ENCODE data around the gene MEIS2.

- TF ChIP-seq MYC (IDR thresholded peaks at IDR 0.05; ENCODE audit: low read depth, low read length) (no peak), CTCF (IDR thresholded peaks at IDR 0.05; ENCODE audit: extremely low read depth in 1 of 2, insufficient read depth in 1 of 2, low read depth in 1 of 2, low read length in 2 of 2) (no peak), JUN (IDR thresholded peaks at IDR 0.05; ENCODE audit: borderline replicate concordance, insufficient read depth, insufficient read length, low read depth) (no peak), MAX (IDR thresholded peaks at IDR 0.05; ENCODE audit: insufficient read depth, insufficient read length) (no peak), POLR2A (IDR thresholded peaks at IDR 0.05; ENCODE audit: low read depth, low read length) (no peak), EZH2 (IDR thresholded peaks at IDR 0.05; ENCODE audit: borderline replicate concordance, low read depth, low read length, severe bottlenecking) (no peak), POLR2AphosphoS5 (IDR thresholded peaks at IDR 0.05; ENCODE audit: insufficient read depth, low read depth, low read length) (no peak), FOS (IDR thresholded peaks at IDR 0.05; ENCODE audit: borderline replicate concordance, insufficient read depth, low read length) (no peak)
Measured at GRCh38 chr15:37124331-37124730, 24.0 kb upstream of the MEIS2 start.
